ENCODE measurements around the gene EYA4. TPM values are rescaled to one million over a fixed set of nuclear protein-coding genes. Genes with fewer than 3 reads are reported as not detected.

Gene EYA4
- total RNA-seq, 4 donors from 2014 or later, result 0.09 to 1.1 (median 0.61) TPM

DNA sequence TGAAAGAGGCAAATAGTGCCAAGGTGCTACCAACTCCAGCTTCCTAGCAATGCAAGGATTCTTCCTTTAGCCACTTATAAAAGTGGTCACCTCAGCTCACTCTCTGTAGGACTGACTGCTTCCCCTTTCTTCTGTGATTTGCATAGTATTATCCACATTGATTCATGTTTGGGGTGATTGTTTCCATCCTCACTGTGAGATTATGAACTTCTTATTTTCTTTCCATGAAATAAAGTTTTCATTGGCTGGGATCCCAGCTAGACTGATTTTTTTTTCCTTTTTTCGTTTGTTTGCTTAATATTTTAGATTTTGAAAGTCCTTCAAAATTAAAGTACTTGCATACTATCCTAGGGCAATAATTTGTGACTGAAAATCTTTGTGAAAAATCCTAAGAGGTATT, 50.5 kb downstream of the EYA4 start:
- no peak for DNase-seq
- intact Hi-C loops (cut with DNase I), result no loop called here
- 6 to 17% methylated on average over 1 of the region's 1 CpG for WGBS, 2 donors

DNA sequence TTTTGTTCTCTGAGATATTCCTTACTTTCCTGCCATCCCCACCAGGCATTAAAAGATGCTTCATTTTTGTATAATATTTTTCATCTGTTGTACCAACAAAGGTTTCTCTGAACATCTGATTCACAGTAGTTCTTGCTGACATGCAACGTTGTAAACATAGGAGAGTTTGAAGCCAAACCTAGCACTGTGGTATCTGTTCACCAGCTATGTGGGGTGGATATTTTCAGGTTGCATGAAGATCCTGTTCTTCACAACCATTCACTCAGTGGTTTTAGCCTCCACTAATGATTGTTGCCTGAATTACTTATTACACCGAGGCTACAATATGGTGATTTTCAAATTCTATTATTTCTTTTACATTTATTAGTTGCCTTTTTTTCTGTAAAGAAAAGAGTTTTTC, 56.5 kb downstream of the EYA4 start:
- no peak for TF ChIP-seq POLR2A (IDR thresholded peaks at IDR 0.05)
- TF ChIP-seq, protein P1, sequence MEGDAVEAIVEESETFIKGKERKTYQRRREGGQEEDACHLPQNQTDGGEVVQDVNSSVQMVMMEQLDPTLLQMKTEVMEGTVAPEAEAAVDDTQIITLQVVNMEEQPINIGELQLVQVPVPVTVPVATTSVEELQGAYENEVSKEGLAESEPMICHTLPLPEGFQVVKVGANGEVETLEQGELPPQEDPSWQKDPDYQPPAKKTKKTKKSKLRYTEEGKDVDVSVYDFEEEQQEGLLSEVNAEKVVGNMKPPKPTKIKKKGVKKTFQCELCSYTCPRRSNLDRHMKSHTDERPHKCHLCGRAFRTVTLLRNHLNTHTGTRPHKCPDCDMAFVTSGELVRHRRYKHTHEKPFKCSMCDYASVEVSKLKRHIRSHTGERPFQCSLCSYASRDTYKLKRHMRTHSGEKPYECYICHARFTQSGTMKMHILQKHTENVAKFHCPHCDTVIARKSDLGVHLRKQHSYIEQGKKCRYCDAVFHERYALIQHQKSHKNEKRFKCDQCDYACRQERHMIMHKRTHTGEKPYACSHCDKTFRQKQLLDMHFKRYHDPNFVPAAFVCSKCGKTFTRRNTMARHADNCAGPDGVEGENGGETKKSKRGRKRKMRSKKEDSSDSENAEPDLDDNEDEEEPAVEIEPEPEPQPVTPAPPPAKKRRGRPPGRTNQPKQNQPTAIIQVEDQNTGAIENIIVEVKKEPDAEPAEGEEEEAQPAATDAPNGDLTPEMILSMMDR (IDR thresholded peaks at IDR 0.05), result no peak
- no peak for DNase-seq
- Histone ChIP-seq H3K27ac (no peak overlapping the region), H3K36me3 (no peaks in the 10 kb centered on the region), H3K4me3 (no peak overlapping the region), H3K27me3 (no peaks in the 10 kb centered on the region), H3K4me1 (no peaks in the 10 kb centered on the region), H3K9me3 (no peaks in the 10 kb centered on the region)
- intact Hi-C loops (cut with DNase I), result no loop called here
- WGBS, 2 donors, result 71 to 75% methylated on average over 2 of the region's 2 CpGs

More for the DNA sequence above, 50.5 kb downstream of the EYA4 start:
- H3K4me1 ChIP-seq, result no peaks in the 10 kb centered on the region
- H3K27ac ChIP-seq, result no peak overlapping the region
- no peak overlapping the region for H3K4me3 ChIP-seq
- TF ChIP-seq, protein P1 (IDR thresholded peaks at IDR 0.05), result no peak
- TF ChIP-seq POLR2A (IDR thresholded peaks at IDR 0.05), result no peak
- H3K36me3 ChIP-seq, result no peaks in the 10 kb centered on the region
- no peaks in the 10 kb centered on the region for H3K27me3 ChIP-seq
- no peaks in the 10 kb centered on the region for H3K9me3 ChIP-seq

DNA sequence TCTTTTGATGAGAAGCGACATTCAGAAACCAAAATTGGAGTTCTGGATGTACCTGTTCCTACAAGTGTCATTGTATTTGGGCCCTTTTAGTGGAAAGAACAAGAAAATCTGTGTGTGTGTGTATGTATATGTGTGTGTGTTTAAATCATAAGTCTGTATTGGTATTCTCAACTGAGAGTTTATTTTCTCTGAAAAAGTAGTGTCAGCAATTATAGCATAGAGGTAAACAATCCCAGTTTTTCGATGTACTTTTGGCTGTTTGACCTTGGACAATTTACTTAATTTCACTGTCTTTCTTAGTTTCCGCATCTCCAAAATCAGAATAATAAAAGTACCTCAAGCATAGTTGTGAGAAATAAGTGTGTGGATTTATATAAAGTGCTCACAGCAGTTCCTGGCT, 57.2 kb downstream of the EYA4 start:
- H3K27ac ChIP-seq, result no peak overlapping the region
- H3K27me3 ChIP-seq, result no peaks in the 10 kb centered on the region

DNA sequence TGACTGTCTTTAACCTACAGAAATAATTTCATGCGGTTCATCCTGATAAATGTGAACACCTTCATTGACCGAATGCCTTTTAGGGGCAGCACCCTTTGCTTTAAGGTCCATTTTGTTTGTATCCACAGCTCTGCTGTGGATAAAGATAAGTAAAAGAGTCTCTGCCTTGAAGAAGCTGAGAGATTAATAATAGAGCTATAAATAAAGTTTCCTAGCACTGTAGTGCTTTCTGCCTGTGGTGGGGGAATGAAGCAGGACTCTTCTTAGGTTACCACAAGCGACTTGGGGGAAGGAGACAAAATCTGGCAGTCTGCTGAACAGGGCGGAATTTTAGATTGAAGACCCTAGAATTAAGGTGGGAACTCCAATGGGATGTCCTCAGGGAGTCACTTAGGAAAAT, 57.6 kb downstream of the EYA4 start:
- Histone ChIP-seq H3K9me3 (no peaks in the 10 kb centered on the region), H3K27me3 (no peaks in the 10 kb centered on the region), H3K27ac (no peak overlapping the region), H3K4me3 (no peak overlapping the region), H3K36me3 (no peaks in the 10 kb centered on the region), H3K4me1 (no peaks in the 10 kb centered on the region)
- WGBS, 2 donors, result 74 to 79% methylated on average over 4 of the region's 4 CpGs
- DNase-seq, result no peak
- intact Hi-C loops (cut with DNase I), result no loop called here
- TF ChIP-seq POLR2A (IDR thresholded peaks at IDR 0.05), result no peak
- TF ChIP-seq, protein P1 (IDR thresholded peaks at IDR 0.05), result no peak

More for the DNA sequence above, 57.2 kb downstream of the EYA4 start:
- H3K36me3 ChIP-seq, result no peaks in the 10 kb centered on the region
- H3K4me1 ChIP-seq, result no peaks in the 10 kb centered on the region
- no peak overlapping the region for H3K4me3 ChIP-seq
- TF ChIP-seq, protein P1 (IDR thresholded peaks at IDR 0.05), result no peak
- no peak for TF ChIP-seq POLR2A (IDR thresholded peaks at IDR 0.05)
- intact Hi-C loops (cut with DNase I), result no loop called here
- no peak for DNase-seq
- H3K9me3 ChIP-seq, result no peaks in the 10 kb centered on the region
- 80 to 84% methylated on average over 3 of the region's 3 CpGs for WGBS, 2 donors

DNA sequence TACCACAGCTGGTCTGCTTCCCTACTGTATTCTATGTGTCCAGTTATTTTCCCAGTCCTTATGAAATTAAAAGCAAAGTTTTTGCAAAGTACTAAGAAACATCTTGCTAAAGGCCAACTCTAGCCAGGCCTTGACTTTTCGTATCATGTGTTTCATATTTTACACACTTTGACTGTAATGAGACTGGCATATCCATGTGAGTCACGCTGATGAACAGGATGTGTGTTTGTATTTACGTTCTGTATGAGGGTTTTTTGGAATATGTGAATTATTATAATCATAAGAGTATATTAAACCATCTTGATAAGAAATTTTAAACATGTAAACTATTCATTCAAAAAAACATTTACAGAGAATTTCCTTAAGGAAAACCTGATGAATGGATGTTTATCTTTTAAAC, 59.7 kb downstream of the EYA4 start:
- 57 to 75% methylated on average over 3 of the region's 3 CpGs for WGBS, 2 donors
- Histone ChIP-seq H3K27ac (no peak overlapping the region), H3K9me3 (no peaks in the 10 kb centered on the region), H3K27me3 (no peaks in the 10 kb centered on the region), H3K4me1 (no peaks in the 10 kb centered on the region), H3K4me3 (no peak overlapping the region), H3K36me3 (no peaks in the 10 kb centered on the region)
- no peak for TF ChIP-seq POLR2A (IDR thresholded peaks at IDR 0.05)
- TF ChIP-seq, protein P1 (IDR thresholded peaks at IDR 0.05), result no peak
- intact Hi-C loops (cut with DNase I), result no loop called here
- no peak for DNase-seq

All from esophagus squamous epithelium (tissue), 5 donors.